Dermis blood vessel endothelial cell (primary cell): ENCODE results near the gene PCED1B. TPM values are rescaled to one million over a fixed set of nuclear protein-coding genes. Genes with fewer than 3 reads are reported as not detected.
"Not testable (repeated sequence)": the region's sequence is repeated elsewhere in the genome, so short reads cannot be mapped to it uniquely, and the experiment has no call there.

Experiments
- DNase-seq: peaks from one replicate; pipeline ENCODE4 v3.0.0; 2010
- total RNA-seq: library from RNA; depleted of rRNA; stranded (reverse); fragments of >200 nt; gene quantifications from 2 replicates; pipeline ENCODE4 v1.2.3, GENCODE V29; 2014

PCED1B gene
- total RNA-seq, 1 donor from 2014 or later, result 0.51 TPM

- no peak for DNase-seq
These were observed 163.0 kb downstream of the PCED1B start for GRCh38 chr12:47242426-47242825.

- DNase-seq, result no peak
These were observed 165.4 kb downstream of the PCED1B start for GRCh38 chr12:47244835-47245234.

GRCh38 chr12:47245623-47246022 is 166.2 kb downstream of the PCED1B start:
- no peak for DNase-seq

- DNase-seq, result no peak
These were observed 168.0 kb downstream of the PCED1B start for GRCh38 chr12:47247418-47247817.

GRCh38 chr12:47249082-47249481 is 169.7 kb downstream of the PCED1B start:
- DNase-seq, result no peak

GRCh38 chr12:47249719-47250357 is 170.4 kb downstream of the PCED1B start:
- DNase-seq, result no peak

GRCh38 chr12:47251919-47252318 is 172.5 kb downstream of the PCED1B start:
- DNase-seq, result no peak

GRCh38 chr12:47264951-47265350 is 185.5 kb downstream of the PCED1B start:
- no peak for DNase-seq

GRCh38 chr12:47265391-47265790 is 186.0 kb downstream of the PCED1B start:
- no peak for DNase-seq

GRCh38 chr12:47267571-47267970 is 188.2 kb downstream of the PCED1B start:
- no peak for DNase-seq

- DNase-seq, result no peak
These were observed 189.4 kb downstream of the PCED1B start for GRCh38 chr12:47268501-47269454.

- no peak for DNase-seq
These were observed 190.5 kb downstream of the PCED1B start for GRCh38 chr12:47269916-47270315.

- no peak for DNase-seq
These were observed 191.6 kb downstream of the PCED1B start for GRCh38 chr12:47270782-47271664.

- no peak for DNase-seq
These were observed 192.4 kb downstream of the PCED1B start for GRCh38 chr12:47271800-47272239.

GRCh38 chr12:47272412-47273190 is 193.2 kb downstream of the PCED1B start:
- DNase-seq, result no peak

- DNase-seq, result no peak
These were observed 193.8 kb downstream of the PCED1B start for GRCh38 chr12:47273191-47273626.

- DNase-seq, result no peak
These were observed 195.3 kb downstream of the PCED1B start for GRCh38 chr12:47274760-47275159.

GRCh38 chr12:47276253-47276620 is 196.8 kb downstream of the PCED1B start:
- no peak for DNase-seq

GRCh38 chr12:47276621-47277309 is 197.3 kb downstream of the PCED1B start:
- peak; percentile 30 for DNase-seq

GRCh38 chr12:47277972-47278448 is 198.6 kb downstream of the PCED1B start:
- peak; percentile 60 for DNase-seq

- DNase-seq, result not testable (repeated sequence)
These were observed 200.3 kb downstream of the PCED1B start for GRCh38 chr12:47279758-47280157.
